GM12865 (cell line): ENCODE results near the gene FBXO9.
"Not testable (repeated sequence)": the region's sequence is repeated elsewhere in the genome, so short reads cannot be mapped to it uniquely, and the experiment has no call there.

Source experiments
- DNase-seq: peaks from one replicate; pipeline ENCODE4 v3.0.0; 2010; ENCODE audit warnings: low read depth
- H3K4me3 ChIP-seq: 2 replicates; pipeline ENCODE4 v1.5.1; 2011; ENCODE audit warnings: mild to moderate bottlenecking, low read depth, low read length, control low read depth
- TF ChIP-seq, protein P1 (sequence below): IDR thresholded peaks from 2 replicates; pipeline ENCODE4 v1.5.1; 2011; ENCODE audit warnings: low read length, control low read depth, low read depth, inconsistent platforms; ENCODE audit not compliant: insufficient read depth; ENCODE audit errors: missing control alignments

FBXO9 gene

DNA sequence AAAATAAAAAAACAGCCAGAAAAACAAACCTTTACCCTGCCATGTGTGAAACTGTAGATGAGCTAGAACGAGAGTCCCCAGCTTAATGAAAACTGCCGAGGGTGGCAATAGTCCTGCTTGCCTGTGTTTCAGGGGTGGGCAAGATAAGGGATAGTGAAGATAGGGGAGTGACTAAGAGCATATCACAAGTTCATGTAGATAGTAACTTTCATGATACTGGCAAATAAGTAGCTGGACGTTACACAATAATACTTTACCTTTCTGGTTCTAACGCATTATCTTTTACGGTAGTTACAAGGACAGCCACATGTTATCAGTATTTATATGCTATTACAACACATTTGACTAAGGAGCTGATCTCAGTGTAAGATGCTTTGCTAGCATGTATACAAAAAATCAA lies 9.3 kb upstream of the FBXO9 start:
- no peak for DNase-seq
- no peak overlapping the region for H3K4me3 ChIP-seq
- TF ChIP-seq, protein P1, sequence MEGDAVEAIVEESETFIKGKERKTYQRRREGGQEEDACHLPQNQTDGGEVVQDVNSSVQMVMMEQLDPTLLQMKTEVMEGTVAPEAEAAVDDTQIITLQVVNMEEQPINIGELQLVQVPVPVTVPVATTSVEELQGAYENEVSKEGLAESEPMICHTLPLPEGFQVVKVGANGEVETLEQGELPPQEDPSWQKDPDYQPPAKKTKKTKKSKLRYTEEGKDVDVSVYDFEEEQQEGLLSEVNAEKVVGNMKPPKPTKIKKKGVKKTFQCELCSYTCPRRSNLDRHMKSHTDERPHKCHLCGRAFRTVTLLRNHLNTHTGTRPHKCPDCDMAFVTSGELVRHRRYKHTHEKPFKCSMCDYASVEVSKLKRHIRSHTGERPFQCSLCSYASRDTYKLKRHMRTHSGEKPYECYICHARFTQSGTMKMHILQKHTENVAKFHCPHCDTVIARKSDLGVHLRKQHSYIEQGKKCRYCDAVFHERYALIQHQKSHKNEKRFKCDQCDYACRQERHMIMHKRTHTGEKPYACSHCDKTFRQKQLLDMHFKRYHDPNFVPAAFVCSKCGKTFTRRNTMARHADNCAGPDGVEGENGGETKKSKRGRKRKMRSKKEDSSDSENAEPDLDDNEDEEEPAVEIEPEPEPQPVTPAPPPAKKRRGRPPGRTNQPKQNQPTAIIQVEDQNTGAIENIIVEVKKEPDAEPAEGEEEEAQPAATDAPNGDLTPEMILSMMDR, result no peak

DNA sequence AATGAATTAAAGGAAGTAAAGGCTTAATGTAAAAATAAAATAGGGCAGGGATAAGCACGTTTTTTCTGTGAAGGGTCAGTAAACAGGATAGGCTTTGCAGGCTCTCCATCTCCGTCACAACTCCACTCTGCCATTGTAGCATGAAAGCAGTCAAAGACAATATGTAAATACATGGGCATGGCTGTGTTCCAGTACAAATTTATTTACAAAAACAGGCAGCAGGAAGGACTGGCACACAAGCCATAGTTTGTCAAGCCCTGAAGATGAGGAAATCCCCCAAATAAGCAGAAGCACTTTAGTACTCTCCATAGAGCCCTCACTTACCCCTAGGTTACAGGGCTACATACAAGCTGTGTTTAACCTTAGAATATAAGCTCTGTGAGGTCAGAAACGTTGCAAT lies 8.9 kb upstream of the FBXO9 start:
- DNase-seq, result no peak
- no peak overlapping the region for H3K4me3 ChIP-seq
- TF ChIP-seq, protein P1, result no peak

DNA sequence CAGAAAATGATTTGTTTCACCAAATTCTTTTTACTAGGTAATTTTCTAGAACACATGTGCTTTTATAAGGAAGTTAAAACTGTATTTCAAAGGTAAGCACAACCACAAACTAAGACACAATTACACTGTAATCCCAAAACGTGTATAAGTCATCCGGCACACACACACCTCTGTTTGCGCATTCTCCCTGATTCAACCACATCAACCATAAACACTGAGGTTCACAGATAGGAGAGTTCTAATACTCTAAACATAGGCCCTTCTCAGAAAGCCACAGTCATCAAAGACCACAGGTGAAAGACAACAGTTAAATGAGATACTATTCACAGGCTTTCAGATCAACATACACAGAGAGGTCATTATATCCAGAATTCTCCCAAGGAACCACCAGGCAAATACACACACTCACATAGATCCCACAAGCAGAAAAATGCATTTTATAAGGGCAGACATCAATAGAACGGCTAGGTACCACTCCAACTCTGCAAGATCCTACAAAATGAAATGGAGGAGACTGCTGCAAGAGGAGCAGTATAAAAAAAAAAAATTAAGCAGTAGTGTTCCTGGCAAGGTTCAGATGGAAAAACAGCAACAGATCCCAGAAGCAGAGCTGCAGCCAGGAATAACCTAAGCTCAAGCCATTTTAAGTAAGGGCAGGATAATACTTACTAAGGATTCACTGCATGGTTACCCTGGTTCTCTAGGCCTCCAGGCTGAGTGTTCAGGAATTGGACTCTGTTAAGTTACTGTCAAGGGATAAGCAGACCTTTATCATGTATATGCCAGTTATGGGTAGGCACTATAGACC lies 6.6 kb upstream of the FBXO9 start:
- DNase-seq, result no peak
- H3K4me3 ChIP-seq, result no peak overlapping the region
- TF ChIP-seq, protein P1, result no peak

DNA sequence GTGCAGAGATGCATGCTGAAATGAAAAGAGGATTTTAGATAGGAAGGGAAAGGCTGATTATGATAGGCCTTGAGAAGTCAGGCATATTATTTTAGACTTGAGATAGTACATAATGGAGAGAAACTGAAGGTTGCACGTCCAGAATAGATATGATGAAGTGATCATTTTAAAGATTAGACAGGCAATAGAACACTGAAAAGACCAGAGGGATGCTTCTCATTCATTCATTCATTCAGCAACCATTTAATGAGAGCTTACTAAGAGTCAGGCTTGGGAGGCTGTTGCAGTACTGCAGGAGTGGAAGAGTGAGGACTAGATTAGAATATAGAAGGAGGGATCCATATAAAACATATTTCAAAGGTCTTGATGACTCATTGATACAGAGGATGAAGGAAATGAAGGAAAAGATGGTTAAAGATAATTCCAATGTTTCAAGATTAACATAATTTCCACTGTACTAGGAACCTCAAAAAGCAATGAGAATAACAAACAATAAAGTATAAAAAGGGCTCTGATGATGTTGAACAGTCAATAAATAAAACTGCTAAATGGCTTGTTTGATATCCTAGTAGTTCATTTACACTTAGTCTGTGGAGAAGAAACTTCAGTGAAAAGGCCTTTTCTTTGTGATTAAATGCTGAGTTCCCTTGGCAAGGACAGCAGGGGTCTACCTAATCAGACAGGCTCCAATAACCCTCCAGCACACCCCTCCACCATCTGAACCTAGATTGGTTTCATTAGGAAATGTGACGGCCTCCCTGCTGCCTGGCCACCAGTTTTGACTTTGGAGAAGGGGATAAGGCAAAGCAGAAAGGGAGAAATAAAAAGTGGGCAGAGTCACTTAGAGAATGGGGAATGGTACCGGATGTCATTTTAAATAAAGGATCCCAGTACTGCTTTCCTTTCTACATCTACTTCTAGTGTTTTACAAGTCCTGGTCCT lies 5.3 kb upstream of the FBXO9 start:
- no peak overlapping the region for H3K4me3 ChIP-seq
- TF ChIP-seq, protein P1, result no peak
- DNase-seq, result no peak

DNA sequence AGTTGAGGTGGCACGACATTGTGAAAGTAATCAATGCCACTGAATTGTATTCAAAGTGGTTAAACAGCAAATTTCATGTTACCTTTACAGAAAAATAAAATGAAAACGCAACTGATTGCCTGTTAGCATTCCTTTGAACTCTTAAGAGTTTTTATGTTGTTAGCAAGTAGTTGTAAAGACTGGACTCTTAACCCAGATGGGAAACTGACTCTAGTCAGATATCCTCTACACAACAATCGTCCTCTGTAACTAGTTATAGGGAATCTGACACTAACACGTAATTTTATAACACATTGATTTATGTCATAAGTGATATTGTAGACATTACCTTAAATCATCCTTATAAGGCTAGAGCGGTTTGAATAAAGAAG lies 3.0 kb upstream of the FBXO9 start:
- TF ChIP-seq, protein P1, result no peak
- DNase-seq, result no peak
- peak overlapping the region; percentile 91 for H3K4me3 ChIP-seq

DNA sequence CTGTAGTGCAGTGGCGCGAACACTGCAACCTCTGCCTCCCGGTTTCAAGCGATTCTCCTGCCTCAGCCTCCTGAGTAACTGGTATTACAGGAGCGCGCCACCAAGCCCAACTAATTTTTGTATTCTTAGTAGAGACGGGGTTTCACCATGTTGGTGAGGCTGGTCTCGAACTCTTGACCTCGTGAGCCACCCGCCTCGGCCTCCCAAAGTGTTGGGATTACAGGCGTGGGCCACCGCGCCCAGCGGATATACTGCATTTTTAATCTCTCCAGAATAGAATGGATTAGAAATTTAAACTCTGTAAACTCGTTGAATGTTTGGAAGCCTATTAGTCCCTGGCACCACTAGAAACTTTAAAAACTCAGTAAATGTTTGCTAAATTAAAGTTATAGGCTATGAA lies 949 bp upstream of the FBXO9 start:
- not testable (repeated sequence) for DNase-seq, H3K4me3 ChIP-seq

DNA sequence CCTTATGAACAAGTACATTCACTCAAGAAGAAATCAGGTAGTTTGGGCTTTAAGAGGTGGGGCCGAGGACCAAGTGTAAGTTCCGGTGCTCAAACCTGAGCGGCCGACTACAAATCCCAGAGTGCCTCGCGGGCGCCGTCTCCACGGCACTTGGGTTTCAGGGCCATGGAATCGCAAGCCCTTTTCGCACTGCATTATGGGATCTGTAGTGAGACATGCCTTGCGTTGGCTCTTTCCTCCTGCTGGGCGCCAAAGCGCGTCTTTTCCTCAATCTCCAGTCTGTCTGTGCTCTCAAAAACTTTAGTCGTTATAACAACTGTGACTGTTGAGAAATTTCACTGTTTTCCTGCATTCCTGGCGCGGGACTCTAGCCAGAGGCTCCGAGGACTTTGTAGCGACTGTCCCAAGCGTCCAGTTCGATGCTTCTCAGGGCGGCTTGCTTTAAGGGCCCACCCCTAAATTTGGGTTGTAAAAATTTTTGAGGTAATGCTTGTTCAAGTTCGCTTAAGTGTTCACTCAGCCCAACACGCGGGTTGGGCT lies 408 bp upstream of the FBXO9 start:
- peak overlapping the region; percentile 99 for H3K4me3 ChIP-seq
- TF ChIP-seq, protein P1, result no peak
- peak; percentile 98 for DNase-seq
